ENCODE measurements around the gene DLK2.

GRCh38 chr6:43452896-43453295 lies 2.5 kb downstream of the DLK2 start:
- no peak for TF ChIP-seq CTCF (conservative IDR thresholded peaks at IDR 0.05)
- TF ChIP-seq EZH2 (IDR thresholded peaks at IDR 0.05; ENCODE audit: low read depth) = no peak

All from PC-9 (cell line).